GM18861 (cell line): Measurements from ENCODE around the gene MSANTD7.

Experiments used
- ATAC-seq: cut with Tn5 transposase; IDR thresholded peaks from one replicate; pipeline ENCODE4 v1.9.1; 2021; ENCODE audit not compliant: unreplicated experiment

The MSANTD7 gene

GRCh38 chr10:14879928-14880193, 41.8 kb downstream of the MSANTD7 start:
- no peak for ATAC-seq

GRCh38 chr10:14880229-14880628, 42.1 kb downstream of the MSANTD7 start:
- no peak for ATAC-seq

GRCh38 chr10:14884082-14884481, 46.0 kb downstream of the MSANTD7 start:
- ATAC-seq, result no peak
